HL-60/S4 treated with retinoic acid at 250 ng/mL for 4 days and 3 days (cell line): ENCODE measurements around the gene MOB2.

Experiments
- in situ Hi-C: fragments of 300-500 bp; cut with MboI; formaldehyde crosslinking; loops from 2 replicates; pipeline ENCODE4 v1.7.0; 2022; ENCODE audit warnings: low sequenced_read_pairs

Gene MOB2

GRCh38 chr11:1507381-1508140, 21.0 kb upstream of the MOB2 start:
- in situ Hi-C loops = loop anchor here (25.0 kb wide), 1 partner anchor 295 kb away; the partner anchor contains the start of gene MUC5B

- in situ Hi-C loops = loop anchor here (25.0 kb wide), 1 partner anchor 295 kb away; the partner anchor contains the start of gene MUC5B
Observed at GRCh38 chr11:1506981-1507380, 20.4 kb upstream of the MOB2 start.

GRCh38 chr11:1505480-1505879, 18.9 kb upstream of the MOB2 start:
- in situ Hi-C loops = loop anchor here (25.0 kb wide), 1 partner anchor 293 kb away; the partner anchor contains the start of gene MUC5B

- in situ Hi-C loops = loop anchor here (25.0 kb wide), 1 partner anchor 292 kb away; the partner anchor contains the start of gene MUC5B
Observed at GRCh38 chr11:1504581-1505290, 18.2 kb upstream of the MOB2 start.

- in situ Hi-C loops = loop anchor here (25.0 kb wide), 1 partner anchor 292 kb away; the partner anchor contains the start of gene MUC5B
Observed at GRCh38 chr11:1504138-1504537, 17.6 kb upstream of the MOB2 start.

GRCh38 chr11:1503708-1504104, 17.1 kb upstream of the MOB2 start:
- in situ Hi-C loops = loop anchor here (25.0 kb wide), 1 partner anchor 291 kb away; the partner anchor contains the start of gene MUC5B

- in situ Hi-C loops = loop anchor here (25.0 kb wide), 1 partner anchor 291 kb away; the partner anchor contains the start of gene MUC5B
Observed at GRCh38 chr11:1502954-1503707, 16.6 kb upstream of the MOB2 start.

- in situ Hi-C loops = loop anchor here (25.0 kb wide), 1 partner anchor 290 kb away; the partner anchor contains the start of gene MUC5B
Observed at GRCh38 chr11:1502168-1502953, 15.8 kb upstream of the MOB2 start.

GRCh38 chr11:1501421-1502167, 15.0 kb upstream of the MOB2 start:
- in situ Hi-C loops = loop anchor here (25.0 kb wide), 1 partner anchor 289 kb away; the partner anchor contains the start of gene MUC5B

- in situ Hi-C loops = loop anchor here (25.0 kb wide), 1 partner anchor 288 kb away; the partner anchor contains the start of gene MUC5B
Observed at GRCh38 chr11:1500466-1501420, 14.2 kb upstream of the MOB2 start.

- in situ Hi-C loops = loop anchor here (25.0 kb wide), 1 partner anchor 288 kb away; the partner anchor contains the start of gene MUC5B
Observed at GRCh38 chr11:1499899-1500298, 13.3 kb upstream of the MOB2 start.

GRCh38 chr11:1499261-1499890, 12.8 kb upstream of the MOB2 start:
- in situ Hi-C loops = no loop called here

- in situ Hi-C loops = no loop called here
Observed at GRCh38 chr11:1498262-1498661, 11.7 kb upstream of the MOB2 start.

- in situ Hi-C loops = no loop called here
Observed at GRCh38 chr11:1497600-1497999, 11.0 kb upstream of the MOB2 start.

GRCh38 chr11:1496761-1497095, 10.1 kb upstream of the MOB2 start:
- in situ Hi-C loops = no loop called here

- in situ Hi-C loops = no loop called here
Observed at GRCh38 chr11:1496091-1496760, 9.6 kb upstream of the MOB2 start.

- in situ Hi-C loops = no loop called here
Observed at GRCh38 chr11:1494650-1495049, 8.1 kb upstream of the MOB2 start.
